Activated CD8-positive, alpha-beta memory T cell treated with anti-CD3 and anti-CD28 coated beads, Interleukin-2, amount 50 U/mL, for 24 hours (primary cell): ENCODE results near the gene ARID3A.

ENCODE experiments used
- DNase-seq: peaks from one replicate; pipeline ENCODE4 v3.0.0-alpha.2; 2020; ENCODE audit errors: extremely low read depth

The ARID3A gene

DNA sequence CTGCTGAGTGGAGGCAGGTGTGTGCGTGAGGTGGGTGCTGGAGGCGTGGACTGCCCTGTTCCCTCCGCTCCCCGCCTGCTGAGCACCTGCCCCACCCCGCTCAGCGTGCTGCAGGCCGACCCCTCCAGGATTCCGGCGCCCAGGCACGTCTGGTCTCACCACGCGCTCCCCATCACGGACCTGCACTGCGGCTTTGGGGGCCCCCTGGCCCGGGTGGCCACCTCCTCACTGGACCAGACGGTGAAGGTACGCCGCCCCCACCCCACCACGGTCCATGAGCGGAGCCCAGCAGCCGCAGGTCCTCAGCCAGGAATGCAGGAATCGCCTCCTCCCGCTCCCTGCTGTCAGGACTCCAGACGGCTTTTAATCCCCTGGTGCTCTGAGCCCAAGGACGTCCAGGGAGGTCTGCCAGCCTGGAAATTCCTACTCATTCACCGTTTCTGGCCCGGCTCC, 64.3 kb downstream of the ARID3A start:
- DNase-seq, result no peak

DNA sequence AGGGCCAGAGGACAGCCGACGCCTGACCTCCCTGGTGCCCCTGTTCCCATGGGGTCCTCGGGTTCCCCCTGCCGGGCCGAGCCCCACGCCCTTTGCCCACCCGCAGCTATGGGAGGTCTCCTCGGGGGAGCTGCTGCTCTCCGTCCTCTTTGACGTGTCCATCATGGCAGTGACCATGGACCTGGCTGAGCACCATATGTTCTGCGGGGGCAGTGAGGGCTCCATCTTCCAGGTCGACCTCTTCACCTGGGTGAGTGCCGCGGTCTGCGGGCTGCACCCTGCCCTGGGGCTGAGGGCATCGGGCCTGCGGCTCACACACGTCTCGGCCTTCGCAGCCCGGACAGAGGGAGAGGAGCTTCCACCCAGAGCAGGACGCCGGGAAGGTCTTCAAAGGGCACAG, 64.9 kb downstream of the ARID3A start:
- no peak for DNase-seq

DNA sequence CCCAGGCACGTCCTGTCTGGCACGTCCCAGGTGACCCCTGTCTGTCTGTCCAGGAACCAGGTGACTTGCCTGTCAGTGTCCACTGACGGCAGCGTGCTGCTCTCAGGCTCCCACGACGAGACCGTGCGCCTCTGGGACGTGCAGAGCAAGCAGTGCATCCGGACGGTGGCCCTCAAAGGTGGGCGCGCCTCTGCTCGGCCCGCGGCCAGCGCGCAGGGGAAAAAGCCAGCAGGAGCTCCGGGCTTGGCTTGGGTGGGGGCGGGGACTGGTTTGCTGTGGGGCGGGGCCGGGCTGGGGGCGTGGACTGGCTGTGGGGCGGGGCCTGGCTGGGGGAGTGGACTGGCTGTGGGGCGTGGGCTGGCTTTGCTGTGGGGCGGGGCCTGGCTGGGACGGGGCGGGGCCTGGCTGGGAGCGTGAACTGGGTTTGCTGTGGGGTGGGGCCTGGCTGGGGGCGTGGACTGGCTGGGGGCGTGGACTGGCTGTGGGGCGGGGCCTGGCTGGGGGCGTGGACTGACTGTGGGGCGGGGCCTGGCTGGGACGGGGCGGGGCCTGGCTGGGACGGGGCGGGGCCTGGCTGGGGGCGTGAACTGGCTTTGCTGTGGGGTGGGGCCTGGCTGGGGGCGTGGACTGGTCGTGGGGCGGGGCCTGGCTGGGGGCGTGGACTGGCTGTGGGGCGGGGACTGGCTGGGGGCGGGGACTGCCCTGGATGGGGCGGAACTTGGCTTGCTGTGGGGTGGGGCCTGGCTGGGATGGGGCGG, 65.5 kb downstream of the ARID3A start:
- peak; percentile 24 for DNase-seq

DNA sequence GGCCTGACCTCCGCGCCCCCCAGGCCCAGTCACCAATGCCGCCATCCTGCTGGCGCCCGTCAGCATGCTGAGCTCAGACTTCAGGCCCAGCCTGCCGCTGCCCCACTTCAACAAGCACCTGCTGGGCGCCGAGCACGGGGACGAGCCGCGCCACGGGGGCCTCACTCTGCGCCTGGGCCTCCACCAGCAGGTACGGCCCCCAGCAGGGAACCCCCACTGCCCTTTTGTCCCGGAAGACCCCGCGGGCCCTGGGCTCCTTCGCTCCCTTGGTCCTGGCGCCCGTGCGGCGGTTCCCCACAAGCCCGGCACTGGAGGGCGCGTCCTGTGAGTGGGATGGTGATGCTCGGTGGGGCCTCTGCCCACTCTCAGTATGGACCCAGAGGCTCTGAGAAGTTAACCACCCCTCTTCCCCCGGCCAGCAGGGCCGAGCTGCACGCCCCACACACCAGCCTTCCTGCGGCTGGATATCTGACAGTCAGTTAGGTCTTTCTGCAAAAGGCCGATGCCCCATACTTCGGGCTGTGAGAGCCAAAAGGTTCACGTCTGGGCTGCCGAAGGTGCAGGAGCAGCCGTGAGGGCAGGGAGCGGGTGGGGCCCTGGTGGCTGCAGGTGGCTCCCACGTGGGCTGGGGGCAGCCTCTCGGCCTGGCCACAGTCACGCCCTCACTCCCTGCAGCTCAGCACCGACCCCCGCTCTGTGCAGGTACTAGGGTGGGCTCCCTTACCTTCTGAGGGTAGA, 66.3 kb downstream of the ARID3A start:
- DNase-seq, result no peak

DNA sequence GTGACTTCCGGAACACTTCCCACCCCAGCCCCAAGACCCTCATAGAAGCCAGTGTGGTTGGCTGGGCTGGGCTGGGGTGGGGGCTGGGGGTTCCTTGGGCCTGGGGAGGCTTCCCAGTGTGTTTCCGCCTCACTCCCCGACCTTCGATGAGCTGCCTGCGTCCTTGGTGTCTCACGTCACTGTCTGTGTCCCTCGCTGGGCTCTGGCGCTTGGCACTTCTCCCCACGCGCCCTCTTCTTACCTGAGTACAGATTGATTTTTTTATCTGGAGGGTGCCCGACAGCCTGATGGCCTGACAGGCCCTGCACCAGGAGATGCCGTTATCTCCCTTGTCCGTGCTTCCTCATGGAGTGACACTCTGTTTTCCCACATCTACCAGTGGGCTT, 66.8 kb downstream of the ARID3A start:
- DNase-seq, result no peak

DNA sequence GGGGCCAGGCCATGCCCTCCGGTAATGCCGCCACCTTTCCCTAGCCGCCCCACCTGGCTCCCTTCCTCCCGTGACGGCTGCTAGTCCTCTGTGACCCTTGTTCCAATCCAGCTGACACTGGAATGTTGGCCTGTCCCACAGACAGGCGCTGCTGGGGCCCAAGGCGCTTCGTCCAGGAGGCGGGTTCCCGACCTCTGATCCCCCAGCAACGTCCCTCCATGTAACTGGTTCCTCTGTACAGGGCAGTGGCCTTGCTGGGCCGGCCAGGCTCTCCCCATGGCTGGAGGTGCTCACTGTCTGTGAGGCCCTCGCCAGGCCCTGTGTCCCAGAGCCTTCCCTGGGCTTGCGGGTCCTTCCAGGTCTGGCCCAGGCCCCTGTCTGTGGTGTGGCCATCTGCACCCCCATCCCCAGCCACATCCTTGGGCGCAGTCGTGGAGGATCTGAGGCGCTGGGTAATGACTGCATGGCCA, 67.6 kb downstream of the ARID3A start:
- no peak for DNase-seq

DNA sequence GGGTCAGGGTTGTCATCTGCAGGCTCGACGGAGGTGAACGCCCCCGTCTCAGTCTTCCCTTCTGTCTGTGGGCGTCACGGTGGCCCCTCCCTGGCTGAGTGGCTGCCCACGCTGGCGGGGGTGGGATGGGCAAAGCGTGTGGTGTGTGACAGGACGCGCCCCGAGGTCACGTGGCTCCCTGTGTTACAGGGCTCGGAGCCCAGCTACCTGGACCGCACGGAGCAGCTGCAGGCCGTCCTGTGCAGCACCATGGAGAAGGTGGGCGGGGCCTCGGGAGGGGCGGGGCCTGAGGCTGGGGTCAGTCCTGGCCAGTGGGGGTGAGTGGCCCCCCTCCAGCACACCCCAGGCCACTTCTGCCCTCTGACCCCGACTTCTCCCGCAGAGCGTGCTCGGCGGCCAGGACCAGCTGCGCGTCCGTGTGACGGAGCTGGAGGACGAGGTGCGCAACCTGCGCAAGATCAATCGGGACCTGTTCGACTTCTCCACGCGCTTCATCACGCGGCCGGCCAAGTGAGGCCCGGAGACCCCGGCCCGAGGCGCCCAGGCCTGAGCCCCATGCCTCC, 68.1 kb downstream of the ARID3A start:
- DNase-seq, result no peak

DNA sequence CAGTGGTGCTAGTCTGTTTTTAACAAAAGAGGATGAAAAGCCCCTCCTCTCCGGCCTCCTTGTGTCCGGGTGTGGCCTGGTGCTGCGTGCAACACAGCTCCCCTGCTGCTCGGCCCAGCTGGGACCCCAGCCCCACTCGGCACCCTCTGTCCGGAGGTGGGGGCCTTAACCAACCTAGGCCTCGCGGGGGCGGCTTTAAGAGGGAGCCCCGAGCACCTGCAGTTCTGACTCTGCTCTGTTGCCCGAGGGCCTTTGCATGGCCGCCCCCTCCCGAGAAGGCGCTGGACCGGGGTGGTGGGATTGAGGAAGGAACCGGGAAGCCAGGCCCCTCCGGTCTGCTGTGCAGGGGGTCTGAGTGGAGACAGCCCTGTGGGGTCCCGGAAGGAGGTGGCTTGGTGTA, 68.7 kb downstream of the ARID3A start:
- DNase-seq, result no peak

DNA sequence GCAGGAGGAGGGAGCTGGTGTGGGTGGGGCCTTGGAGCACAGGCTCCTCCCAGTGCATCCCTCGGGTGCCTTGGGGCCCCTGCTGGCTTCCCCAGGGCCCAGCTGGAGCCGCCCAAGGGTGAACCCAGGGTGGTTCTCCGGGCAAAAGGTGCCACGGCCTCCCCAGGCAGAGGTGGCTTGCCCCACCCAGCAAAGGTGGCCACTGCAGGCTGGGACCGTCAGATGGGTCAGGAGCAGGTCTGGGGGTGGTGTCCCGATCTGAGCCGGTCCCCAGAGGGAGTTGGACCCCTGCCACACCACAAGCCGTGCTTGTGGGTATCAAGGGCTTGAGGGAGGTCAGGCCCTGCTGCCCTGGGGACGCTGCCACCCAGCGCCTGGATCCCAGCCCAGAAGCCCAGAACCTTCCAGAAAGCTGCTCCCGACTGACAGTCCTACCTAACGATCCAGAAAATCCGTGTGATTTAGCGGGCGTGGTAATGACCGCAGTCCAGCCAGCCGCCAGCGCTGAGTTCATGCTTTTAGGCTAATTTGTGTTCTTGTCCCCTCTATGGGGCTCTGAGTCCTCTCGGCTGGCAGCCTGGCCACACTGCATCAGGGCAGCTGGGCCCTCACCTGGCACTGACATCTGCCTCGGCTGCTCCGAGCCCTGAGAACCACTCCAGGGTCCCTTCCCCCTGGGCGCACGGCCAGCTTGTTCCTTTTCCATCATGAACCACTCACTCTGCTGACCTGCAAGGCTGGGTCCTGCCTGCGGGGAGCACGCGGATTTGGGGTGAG, 69.4 kb downstream of the ARID3A start:
- no peak for DNase-seq

DNA sequence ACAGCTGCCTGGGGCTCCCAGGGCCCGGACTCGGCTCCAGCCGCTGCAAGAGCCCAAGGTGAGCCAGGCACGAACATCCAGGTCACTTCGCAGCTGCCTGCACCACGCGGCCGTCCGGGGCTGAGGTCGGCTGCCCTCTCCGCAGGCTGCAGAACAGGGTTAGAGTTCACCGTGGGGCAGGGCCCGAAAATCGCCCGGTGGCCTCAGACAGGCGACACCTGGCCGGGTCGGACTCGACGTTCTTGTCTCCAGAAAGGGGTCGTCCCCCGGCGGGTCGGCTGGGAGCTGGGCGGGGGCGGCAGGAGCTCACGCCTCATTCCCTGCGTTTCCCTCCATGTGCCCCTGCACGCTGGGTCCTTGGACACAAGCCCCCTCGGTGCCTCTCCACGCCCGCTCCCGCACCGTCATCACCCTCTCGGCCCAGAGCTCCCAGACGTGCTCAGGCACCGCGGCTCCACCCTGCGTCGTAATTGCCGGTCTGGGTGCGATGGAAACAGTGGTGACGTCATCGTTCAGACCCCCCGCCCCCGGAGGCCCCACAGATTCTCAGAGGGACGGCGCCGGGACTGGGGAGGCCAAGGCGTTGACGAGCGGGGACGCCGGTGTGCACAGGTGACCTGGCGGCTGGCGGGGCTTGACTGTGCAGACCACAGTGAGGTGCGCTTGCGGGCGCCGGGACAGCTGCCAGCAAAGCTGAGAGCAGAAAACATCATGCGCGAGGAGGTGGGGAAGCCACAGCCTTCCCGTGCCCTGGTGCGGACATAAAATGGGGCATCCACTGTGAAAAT, 70.4 kb downstream of the ARID3A start:
- peak; percentile 39 for DNase-seq

DNA sequence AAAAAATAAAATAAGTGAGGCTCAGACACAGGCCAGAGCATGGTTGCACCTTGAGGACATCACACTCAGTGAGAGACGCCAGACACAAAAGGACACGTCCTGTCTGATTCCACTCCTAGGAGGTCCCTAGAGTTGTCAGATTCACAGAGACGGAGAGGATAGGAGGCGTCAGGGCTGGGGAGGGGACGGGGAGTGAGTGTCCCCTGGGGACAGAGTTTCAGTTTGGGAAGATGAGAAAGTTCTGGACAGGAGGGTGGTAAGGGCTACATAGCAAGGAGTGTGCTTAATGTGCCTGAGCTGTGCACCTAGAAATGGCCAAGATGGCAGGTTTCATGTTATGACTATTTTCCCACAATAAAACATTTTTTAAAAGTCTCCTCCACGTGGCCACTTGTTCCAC, 72.2 kb downstream of the ARID3A start:
- DNase-seq, result no peak

DNA sequence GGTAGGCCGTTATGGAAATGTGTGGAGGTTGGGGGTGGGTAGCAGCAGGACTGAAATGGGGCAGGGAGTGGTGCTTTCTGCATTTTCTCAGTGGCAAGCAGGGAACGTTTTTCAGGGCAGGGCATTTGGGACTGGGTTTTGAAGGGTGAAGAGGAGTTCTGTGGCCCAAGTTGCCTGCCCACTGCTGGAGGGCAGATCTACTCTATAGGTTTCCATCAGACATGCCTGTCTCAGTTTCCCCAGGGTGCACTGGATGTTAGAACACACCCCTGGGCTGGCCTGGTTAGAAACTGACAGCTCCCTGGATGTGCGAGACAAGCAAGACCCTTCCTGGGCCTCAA, 73.5 kb downstream of the ARID3A start:
- DNase-seq, result no peak

DNA sequence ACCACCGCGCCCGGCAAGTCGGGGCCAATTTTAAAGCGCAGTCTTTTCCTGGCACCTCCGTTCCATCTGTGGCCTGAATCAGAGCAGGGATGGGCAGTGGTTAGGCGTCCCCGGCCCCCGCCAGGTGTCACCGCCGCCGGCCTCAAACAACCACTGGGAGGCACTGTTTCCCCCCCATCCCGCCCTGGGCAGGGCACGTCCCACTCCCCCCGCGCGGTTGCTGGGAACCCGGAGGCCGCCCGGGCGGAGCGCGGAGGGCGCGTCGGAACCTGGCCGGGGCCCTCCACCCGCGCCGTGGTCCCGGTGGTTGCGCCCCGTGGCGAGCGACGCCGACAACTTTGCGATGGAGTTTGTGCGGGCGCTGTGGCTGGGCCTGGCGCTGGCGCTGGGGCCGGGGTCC, 74.3 kb downstream of the ARID3A start, which contains the start of gene GRIN3B:
Gene GRIN3B, plus strand, starts transcription at position 325 of the 400 bp plus-strand sequence. Its CDS starts 19 bp downstream, at position 344.
- DNase-seq, result no peak

DNA sequence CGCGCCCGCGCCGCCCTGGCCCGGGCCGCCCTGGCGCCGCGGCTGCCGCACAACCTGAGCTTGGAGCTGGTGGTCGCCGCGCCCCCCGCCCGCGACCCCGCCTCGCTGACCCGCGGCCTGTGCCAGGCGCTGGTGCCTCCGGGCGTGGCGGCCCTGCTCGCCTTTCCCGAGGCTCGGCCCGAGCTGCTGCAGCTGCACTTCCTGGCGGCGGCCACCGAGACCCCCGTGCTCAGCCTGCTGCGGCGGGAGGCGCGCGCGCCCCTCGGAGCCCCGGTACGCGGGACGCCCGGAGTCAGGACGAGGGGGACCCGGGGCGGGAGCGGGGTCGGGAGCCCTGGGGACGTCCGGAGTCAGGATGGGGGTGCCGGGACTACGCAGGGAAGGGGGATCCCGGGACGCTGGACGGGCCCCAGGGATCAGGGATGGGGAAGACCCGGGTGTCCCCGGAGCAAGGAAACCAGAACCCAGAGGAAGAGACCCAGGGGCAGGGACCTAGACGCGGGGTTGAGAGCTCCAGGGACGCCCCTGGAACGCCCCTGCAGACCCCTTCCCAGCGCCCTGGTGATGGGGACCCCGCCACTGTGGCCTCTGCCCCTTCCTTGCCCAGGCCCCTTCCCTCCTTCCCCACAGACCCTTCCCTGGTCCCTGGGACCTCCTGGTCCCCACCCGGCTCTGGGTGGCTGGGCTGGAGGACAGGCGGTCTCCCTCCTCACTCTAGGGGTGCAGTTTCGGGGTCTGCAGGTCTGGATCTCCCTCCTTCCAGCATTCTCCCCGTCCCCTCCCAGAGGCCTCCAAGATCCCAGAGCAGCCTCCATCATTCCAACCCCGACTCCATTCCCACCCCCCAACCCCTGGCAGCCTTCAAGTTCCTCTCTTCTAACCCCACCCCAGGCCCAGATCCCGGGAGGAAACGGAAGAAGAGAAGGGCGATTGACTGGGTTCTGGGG, 75.0 kb downstream of the ARID3A start:
- no peak for DNase-seq

DNA sequence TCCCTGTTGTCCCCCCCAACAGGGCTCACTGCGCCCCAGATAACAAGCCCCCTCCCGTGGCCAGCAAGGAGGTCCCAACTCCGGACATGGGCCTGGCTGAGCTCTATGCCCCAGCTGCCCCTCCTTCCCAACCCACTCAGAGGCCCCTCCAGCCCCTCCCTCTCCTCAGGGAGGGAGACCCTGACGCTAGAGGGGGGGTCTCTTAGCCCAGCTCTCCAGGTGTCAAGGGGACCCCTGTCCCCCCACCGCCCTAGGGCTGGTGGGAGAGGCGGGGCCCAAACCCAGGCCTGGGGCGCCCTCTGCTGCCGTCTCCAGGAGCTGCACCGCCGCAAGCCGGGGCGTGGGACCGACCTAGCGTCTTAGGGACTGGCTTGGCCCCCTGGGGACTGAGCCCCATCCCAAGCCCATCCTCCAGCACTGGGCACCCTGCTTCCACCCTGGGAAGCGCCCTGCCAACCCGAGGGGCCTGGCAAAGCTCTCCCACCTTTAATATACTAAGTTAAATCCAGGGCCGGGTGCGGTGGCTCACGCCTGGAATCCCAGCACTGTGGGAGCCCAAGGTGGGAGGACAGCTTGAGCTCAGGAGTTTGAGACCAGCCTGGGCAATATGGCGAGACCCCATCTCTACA, 75.8 kb downstream of the ARID3A start:
- DNase-seq, result peak; percentile 30

DNA sequence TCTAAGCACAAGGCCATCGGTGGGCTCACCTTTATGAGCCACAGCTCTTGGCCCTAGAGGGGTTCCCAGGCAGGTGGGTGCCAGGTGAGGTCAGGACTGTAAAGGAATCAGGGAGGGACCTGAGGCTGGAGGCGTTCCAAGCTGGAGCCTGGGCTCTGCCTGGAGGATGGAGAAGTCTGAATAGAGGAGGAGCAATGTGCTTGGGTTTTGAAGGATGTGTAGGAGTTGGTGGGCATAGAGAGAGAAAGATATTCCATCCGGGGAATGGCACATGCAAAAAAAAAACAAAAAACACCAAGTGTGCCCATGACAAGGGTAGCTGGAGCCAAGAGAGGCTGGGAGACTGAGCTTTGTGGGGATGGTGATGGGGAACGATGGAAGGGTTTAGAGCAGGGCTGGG, 76.8 kb downstream of the ARID3A start:
- no peak for DNase-seq

DNA sequence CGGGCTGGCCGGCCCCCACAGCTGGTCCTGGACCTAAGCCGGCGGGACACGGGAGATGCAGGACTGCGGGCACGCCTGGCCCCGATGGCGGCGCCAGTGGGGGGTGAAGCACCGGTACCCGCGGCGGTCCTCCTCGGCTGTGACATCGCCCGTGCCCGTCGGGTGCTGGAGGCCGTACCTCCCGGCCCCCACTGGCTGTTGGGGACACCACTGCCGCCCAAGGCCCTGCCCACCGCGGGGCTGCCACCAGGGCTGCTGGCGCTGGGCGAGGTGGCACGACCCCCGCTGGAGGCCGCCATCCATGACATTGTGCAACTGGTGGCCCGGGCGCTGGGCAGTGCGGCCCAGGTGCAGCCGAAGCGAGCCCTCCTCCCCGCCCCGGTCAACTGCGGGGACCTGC, 77.4 kb downstream of the ARID3A start:
- no peak for DNase-seq

DNA sequence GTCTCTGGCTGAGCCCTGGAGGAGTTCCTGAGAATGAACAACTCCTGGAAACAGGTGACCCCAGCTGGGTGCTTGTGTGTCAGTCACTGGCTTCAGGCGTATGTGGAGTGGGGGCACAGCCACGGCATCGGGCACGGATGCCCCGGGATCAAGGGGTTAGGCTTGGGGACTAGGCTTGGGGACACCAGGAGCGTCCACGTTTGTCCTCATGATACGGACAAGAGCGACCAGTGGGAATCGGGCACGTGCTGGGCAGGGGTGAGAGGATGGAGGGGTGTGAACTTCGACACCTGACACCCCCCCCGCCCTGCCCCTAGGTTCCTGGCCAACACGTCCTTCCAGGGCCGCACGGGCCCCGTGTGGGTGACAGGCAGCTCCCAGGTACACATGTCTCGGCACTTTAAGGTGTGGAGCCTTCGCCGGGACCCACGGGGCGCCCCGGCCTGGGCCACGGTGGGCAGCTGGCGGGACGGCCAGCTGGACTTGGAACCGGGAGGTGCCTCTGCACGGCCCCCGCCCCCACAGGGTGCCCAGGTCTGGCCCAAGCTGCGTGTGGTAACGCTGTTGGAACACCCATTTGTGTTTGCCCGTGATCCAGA, 78.5 kb downstream of the ARID3A start:
- no peak for DNase-seq
